DND-41 (cell line): ENCODE results near the gene PCNX1.

Experiments used
- ATAC-seq: fragments of 200-7000 bp; cut with Tn5 transposase; 3 replicates; pipeline ENCODE4 v1.9.1; 2021; ENCODE audit warnings: low read depth; ENCODE audit not compliant: insufficient read depth
- DNase-seq: peaks from one replicate; pipeline ENCODE4 v3.0.0-alpha.2; 2020
- H2AFZ ChIP-seq: 2 replicates; pipeline ENCODE4 v1.6.0; 2012; ENCODE audit warnings: low read depth, low read length
- H3K27ac ChIP-seq: 2 replicates; pipeline ENCODE4 v1.5.1; 2012; ENCODE audit warnings: low read length, inconsistent platforms
- H3K27me3 ChIP-seq: fragments of 200-600 bp; sonication (generic); 2 replicates; pipeline ENCODE4 v1.6.0; 2012; ENCODE audit warnings: low read length, mild to moderate bottlenecking, inconsistent platforms; ENCODE audit not compliant: insufficient read depth, poor library complexity
- H3K36me3 ChIP-seq: 2 replicates; pipeline ENCODE4 v1.5.1; 2012; ENCODE audit warnings: low read length, inconsistent platforms; ENCODE audit not compliant: insufficient read depth
- H3K4me1 ChIP-seq: 2 replicates; pipeline ENCODE4 v1.5.1; 2012; ENCODE audit warnings: mild to moderate bottlenecking, low read length; ENCODE audit not compliant: insufficient read depth
- H3K4me2 ChIP-seq: 2 replicates; pipeline ENCODE4 v1.6.0; 2012; ENCODE audit warnings: mild to moderate bottlenecking, moderate library complexity, low read length, inconsistent platforms; ENCODE audit not compliant: insufficient read depth
- H3K4me3 ChIP-seq, 2 experiments: fragments of 200-600 bp in 1 of 2; shearing (Covaris generic) in 1 of 2; 2 replicates each; pipeline ENCODE4 v1.5.1; 2012 to 2016; ENCODE audit warnings: inconsistent platforms in 2 of 2, low read length in 2 of 2, mild to moderate bottlenecking in 2 of 2, low read depth in 1 of 2, moderate library complexity in 1 of 2
- H3K79me2 ChIP-seq: 2 replicates; pipeline ENCODE4 v1.6.0; 2012; ENCODE audit warnings: low read length, inconsistent platforms; ENCODE audit not compliant: insufficient read depth
- H3K9ac ChIP-seq: 2 replicates; pipeline ENCODE4 v1.6.0; 2012; ENCODE audit warnings: low read depth, mild to moderate bottlenecking, inconsistent platforms, low read length, moderate library complexity
- H3K9me3 ChIP-seq: 2 replicates; pipeline ENCODE4 v1.5.1; 2012; ENCODE audit warnings: low read length, moderate library complexity, mild to moderate bottlenecking, inconsistent platforms; ENCODE audit not compliant: insufficient read depth, severe bottlenecking
- H4K20me1 ChIP-seq: 2 replicates; pipeline ENCODE4 v1.6.0; 2012; ENCODE audit warnings: low read length; ENCODE audit not compliant: insufficient read depth
- EZH2 ChIP-seq: IDR thresholded peaks from 3 replicates; pipeline ENCODE4 v1.6.1; 2012; ENCODE audit warnings: borderline replicate concordance, low read depth, mild to moderate bottlenecking, moderate library complexity, low read length, inconsistent platforms; ENCODE audit not compliant: severe bottlenecking
- TF ChIP-seq, protein P1 (sequence below): IDR thresholded peaks from 2 replicates; pipeline ENCODE4 v1.5.1; 2012; ENCODE audit warnings: borderline replicate concordance, low read length, moderate library complexity, mild to moderate bottlenecking; ENCODE audit not compliant: poor library complexity, severe bottlenecking; ENCODE audit errors: extremely low read depth

Gene PCNX1

DNA sequence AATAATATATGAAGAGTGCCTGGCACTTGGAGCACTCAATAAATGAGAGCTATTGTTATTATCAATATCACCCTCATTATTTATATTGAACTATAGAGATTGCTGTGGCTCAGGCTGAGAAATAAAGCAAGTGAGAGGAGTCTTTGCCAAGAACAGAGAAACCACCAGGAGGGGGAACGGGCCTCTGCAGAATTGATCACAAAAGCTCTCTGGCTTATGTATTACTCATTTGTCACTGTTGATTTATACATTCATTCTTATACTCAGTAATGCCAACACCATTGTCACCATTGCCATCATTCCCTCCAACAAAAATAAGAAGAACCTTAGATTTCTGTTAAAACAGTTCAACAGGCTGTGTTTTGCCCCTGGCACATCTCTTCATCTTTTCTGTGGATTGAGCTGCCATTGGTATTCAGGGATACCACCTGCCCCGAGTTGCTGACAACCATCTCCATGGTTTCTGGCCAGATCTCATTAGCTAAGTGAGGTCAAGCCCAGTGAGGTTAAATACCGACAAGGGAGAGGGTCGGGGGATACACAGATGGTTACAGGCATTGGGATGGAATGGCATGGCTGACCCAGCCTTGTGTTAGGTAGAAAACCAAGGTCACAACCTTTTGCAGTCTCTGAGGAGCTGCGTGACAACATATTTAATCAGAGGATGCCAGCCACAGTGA lies 21.8 kb upstream of the PCNX1 start:
- Histone ChIP-seq H3K9ac (no peak overlapping the region), H3K4me2 (peak overlapping the region; percentile 60), H3K9me3 (no peaks in the 10 kb centered on the region), H4K20me1 (no peaks in the 10 kb centered on the region), H3K27ac (peak overlapping the region; percentile 63; the same call in 1 of the 2 replicates), H3K36me3 (no peaks in the 10 kb centered on the region), H2AFZ (no peak overlapping the region), H3K4me3 (no peak overlapping the region), H3K27me3 (no peaks in the 10 kb centered on the region), H3K4me1 (peaks cover 38% of the 10 kb centered on the region), H3K79me2 (no peaks in the 10 kb centered on the region)
- TF ChIP-seq, protein P1, sequence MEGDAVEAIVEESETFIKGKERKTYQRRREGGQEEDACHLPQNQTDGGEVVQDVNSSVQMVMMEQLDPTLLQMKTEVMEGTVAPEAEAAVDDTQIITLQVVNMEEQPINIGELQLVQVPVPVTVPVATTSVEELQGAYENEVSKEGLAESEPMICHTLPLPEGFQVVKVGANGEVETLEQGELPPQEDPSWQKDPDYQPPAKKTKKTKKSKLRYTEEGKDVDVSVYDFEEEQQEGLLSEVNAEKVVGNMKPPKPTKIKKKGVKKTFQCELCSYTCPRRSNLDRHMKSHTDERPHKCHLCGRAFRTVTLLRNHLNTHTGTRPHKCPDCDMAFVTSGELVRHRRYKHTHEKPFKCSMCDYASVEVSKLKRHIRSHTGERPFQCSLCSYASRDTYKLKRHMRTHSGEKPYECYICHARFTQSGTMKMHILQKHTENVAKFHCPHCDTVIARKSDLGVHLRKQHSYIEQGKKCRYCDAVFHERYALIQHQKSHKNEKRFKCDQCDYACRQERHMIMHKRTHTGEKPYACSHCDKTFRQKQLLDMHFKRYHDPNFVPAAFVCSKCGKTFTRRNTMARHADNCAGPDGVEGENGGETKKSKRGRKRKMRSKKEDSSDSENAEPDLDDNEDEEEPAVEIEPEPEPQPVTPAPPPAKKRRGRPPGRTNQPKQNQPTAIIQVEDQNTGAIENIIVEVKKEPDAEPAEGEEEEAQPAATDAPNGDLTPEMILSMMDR = no peak
- TF ChIP-seq EZH2 = no peak
- ATAC-seq (no peak), DNase-seq (no peak)

DNA sequence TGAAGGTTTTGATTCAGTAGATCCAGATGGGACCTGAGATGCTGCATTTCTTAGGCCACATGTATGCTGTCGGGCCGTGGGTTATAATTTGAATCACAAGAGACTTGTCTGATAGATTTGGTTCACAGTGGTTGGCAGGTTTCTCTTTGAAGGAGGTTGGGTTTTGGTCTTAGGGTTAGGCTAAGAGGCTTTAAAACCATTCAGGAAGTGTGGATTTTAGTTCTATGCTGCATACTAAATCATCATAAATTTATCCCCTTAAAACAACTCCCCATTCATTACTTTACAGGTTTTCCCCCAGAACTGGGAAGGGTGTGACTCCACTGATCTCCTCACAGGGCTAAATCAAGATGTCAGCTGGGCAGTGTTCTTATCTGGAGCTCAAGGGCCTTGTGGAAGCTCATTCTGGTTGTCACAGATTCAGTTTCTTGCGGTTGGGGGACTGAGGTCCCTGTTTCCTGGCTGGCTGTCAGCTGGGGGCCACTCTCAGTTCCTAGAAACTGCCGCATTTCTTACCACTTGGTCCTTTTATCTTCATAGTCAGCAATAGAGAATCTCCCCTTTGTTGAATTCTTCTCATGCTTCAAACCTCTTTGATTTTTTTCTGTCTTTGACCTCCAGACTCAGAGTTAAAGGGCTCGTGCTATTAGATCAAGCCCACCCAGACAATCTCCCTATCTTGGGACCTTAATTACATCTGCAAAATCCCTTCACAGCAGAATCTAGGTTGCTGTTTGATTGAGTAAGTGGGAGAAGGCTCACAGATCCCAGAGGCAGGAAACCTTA lies 20.6 kb upstream of the PCNX1 start:
- DNase-seq (peak; percentile 82), ATAC-seq (peak; percentile 83)
- H4K20me1 ChIP-seq = no peaks in the 10 kb centered on the region
- H3K9ac ChIP-seq = peak overlapping the region; percentile 20
- peak overlapping the region in 1 of 2 experiments; percentile 35; a peak in 2 of 4 replicates for H3K4me3 ChIP-seq
- H3K9me3 ChIP-seq = no peaks in the 10 kb centered on the region
- H3K4me1 ChIP-seq = peaks cover 38% of the 10 kb centered on the region
- H3K36me3 ChIP-seq = no peaks in the 10 kb centered on the region
- H3K27me3 ChIP-seq = no peaks in the 10 kb centered on the region
- peak overlapping the region; percentile 17 for H2AFZ ChIP-seq
- H3K27ac ChIP-seq = peak overlapping the region; percentile 63
- no peaks in the 10 kb centered on the region for H3K79me2 ChIP-seq
- H3K4me2 ChIP-seq = peak overlapping the region; percentile 60
- TF ChIP-seq, protein P1 = no peak
- TF ChIP-seq EZH2 = no peak

DNA sequence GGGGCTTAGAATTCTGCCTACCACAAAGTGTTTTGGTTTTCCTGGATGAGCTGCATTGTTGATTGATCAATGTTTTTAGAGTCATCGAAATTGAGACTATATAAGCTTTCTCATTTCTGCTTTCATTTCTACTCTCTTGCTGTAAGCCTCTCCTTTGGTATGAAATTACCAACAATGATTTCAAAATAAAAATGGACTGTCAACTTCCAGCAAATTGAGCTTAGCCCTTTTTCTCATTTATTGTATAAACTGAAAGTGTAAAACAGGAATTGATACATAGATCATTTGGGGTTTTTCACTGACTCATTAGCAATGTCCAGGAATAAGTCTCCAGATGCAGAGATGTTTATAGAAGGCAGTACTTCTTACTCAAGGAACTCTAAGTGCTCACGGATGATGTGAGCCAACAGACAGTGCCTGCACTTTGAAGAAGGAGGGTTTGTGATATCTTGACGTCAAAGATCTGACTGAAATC lies 20.0 kb upstream of the PCNX1 start:
- ATAC-seq = no peak; the same call in 2 of the 3 replicates
- Histone ChIP-seq H3K27ac (peak overlapping the region; percentile 63), H3K4me1 (peaks cover 38% of the 10 kb centered on the region)

More for the DNA sequence above, 20.0 kb upstream of the PCNX1 start:
- H3K27me3 ChIP-seq = no peaks in the 10 kb centered on the region
- DNase-seq = no peak
- peak overlapping the region in 1 of 2 experiments; percentile 35; a peak in 2 of 4 replicates for H3K4me3 ChIP-seq
- H4K20me1 ChIP-seq = no peaks in the 10 kb centered on the region
- 0 out of 2 replicates have a peak overlapping the region, but pooled peaks have one; percentile 2 for H2AFZ ChIP-seq
- H3K79me2 ChIP-seq = no peaks in the 10 kb centered on the region
- H3K4me2 ChIP-seq = peak overlapping the region; percentile 60
- TF ChIP-seq, protein P1 = no peak
- H3K9me3 ChIP-seq = no peaks in the 10 kb centered on the region
- no peaks in the 10 kb centered on the region for H3K36me3 ChIP-seq
- H3K9ac ChIP-seq = peak overlapping the region; percentile 20
